Measurements from ENCODE around the gene ZNF624.
"Not testable (repeated sequence)": the region's sequence is repeated elsewhere in the genome, so short reads cannot be mapped to it uniquely, and the experiment has no call there.

Gene ZNF624

GRCh38 chr17:16653367-16654041 lies at the start of gene ZNF624:
Gene ZNF624 (minus strand): TSS chr17:16653850.
- DNase-seq, result peak; percentile 84 to 94

DNA sequence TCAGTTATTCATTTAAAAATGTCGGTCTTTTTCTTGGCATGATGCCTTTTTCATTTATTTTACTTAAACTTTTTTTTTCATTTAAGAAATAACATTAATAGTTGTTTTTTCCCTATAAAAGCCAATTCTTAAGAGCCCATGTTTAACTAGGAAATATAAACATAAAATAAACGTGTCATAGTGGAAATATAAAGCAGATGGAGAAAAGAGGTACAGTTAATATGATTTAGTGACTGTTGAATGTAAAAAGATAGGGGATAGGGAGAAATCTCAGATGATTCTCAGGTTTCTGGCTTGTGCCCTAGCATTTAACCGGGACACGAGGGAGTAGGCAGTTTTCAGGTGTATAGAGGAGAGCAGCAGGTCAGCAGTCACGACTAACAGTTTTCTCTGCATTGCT lies 44.0 kb upstream of the ZNF624 start:
- DNase-seq, result not testable (repeated sequence)

- DNase-seq, result not testable (repeated sequence)
Observed at GRCh38 chr17:16690447-16690846, 36.8 kb upstream of the ZNF624 start.

DNA sequence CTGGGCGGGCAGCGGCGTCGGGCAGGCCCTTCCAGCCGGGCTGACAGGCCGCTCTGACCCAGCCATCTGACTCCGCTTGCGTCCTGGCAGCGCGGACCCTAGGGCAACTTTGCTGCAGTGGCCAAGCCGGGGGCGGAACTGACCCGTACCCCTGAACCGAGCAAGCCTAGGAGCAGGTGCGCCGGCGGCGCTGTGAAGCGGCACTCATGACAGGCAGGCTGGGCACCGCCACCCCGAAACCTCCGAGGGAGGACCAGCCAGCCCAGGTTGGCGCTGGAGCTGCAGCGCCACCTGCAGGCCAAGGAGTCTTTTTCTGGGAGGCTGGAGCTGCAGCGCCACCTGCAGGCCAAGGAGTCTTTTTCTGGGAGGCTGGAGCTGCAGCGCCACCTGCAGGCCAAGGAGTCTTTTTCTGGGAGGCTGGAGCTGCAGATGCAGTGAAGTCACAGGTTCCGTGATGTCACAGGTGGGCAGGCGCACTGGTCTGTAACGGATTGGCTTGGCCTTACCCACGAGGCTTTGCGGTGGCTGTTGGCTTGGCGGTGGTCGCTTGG lies 36.2 kb upstream of the ZNF624 start, which contains the start of gene CCDC144A:
Gene CCDC144A, plus strand, starts transcription at position 511 of the 551 bp plus-strand sequence. CDS start 160 bp downstream, outside the sequence.
- not testable (repeated sequence) for DNase-seq

- not testable (repeated sequence) for DNase-seq
Observed at GRCh38 chr17:16687151-16687550, 33.5 kb upstream of the ZNF624 start.

DNA sequence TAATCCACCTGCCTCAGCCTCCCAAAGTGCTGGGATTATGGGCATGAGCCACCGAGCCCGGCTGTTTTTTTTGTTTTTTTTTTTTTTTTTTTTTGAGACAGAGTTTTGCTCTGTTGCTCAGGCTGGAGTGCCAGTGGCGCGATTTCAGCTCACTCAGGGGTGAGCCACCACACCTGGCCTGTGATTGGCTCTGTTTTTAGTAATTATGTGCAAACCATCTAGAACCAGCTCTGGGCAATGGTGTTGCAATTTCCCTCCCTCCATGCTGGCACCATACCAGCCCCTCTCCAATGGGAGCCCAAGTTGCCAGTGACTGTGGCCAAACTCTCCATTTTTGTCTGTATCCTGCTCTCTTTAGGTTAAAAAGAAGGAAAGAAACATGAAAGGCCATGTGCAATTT lies 32.4 kb upstream of the ZNF624 start:
- not testable (repeated sequence) for DNase-seq

- DNase-seq, result not testable (repeated sequence)
Observed at GRCh38 chr17:16683290-16684138, 29.9 kb upstream of the ZNF624 start.

GRCh38 chr17:16676676-16677268 lies 23.1 kb upstream of the ZNF624 start:
- DNase-seq, result no peak

DNA sequence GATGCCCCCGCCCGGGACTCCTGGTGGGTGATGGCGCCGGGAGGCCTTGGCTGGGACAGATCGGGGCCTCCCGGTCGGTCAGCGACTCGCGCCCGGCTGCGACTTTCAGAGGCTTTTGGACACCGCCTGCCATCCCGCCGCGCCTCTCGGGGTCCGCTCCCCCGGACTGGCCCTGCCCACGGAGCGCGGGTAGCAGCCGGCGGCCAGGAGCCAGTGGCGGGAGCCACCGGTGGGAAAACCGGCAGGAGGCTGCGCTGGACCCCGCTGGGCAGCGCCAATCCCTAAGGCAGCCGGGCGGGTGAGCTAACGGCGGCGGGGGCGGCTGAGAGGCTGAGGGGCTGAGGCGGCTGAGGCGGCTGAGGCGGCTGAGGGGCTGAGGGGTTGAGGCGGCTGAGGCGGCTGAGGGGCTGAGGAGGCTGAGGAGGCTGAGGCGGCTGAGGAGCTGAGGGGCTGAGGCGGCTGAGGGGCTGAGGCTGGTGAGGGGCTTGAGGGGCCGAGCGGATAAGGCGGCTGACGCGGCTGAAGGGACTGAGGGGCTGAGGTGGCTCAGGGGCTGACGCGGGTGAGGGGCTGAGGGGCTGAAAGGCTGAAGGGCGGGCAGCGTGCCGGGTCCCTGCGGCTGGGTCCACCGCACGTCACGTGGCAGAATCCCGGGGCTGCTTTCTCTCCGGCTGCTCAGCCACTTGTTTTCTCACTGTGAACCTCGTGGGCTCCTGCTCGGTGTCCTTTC lies 13.4 kb upstream of the ZNF624 start:
- not testable (repeated sequence) for DNase-seq

DNA sequence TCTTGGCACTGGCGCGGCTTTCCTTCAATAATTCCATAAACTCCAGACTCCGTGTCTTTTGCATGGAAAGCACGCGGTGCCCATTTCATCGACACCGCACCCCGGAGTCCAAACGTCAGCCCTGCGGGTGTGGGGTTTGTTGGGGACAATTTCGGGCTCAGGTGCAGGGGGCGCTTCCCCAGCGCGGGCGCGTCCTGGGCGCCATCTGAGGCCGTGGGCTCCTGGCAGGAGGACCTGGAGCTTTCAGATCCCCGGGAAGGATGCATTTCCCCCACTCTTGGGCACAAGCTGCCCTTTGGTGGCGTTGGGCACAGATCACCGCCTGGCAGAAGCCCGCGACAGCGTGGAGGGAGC lies 12.9 kb upstream of the ZNF624 start:
- not testable (repeated sequence) for DNase-seq

DNA sequence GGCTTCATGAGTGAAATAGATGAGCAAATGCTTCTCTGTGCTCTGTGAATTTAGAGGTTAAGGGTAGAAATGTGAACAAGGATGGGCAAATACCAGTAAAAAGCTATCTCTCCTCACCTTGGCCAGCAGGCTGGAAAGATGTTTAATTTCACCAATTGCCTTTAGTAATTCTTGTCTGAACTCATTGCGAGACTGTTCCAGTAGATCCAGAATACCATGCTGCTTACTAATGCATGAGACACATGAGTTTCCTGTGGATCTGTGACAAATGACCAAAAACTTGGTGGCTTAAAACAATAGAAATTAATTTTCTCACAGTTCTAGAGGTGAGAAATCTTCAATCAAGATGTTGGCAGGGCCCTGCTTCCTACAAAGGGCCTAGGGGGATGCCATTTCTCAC lies 9.3 kb upstream of the ZNF624 start:
- no peak for DNase-seq

- DNase-seq, result no peak
Observed at GRCh38 chr17:16661217-16661616, 7.6 kb upstream of the ZNF624 start.

- DNase-seq, result peak; percentile 9 to 34
Observed at GRCh38 chr17:16652847-16653366, 743 bp downstream of the ZNF624 start.

DNA sequence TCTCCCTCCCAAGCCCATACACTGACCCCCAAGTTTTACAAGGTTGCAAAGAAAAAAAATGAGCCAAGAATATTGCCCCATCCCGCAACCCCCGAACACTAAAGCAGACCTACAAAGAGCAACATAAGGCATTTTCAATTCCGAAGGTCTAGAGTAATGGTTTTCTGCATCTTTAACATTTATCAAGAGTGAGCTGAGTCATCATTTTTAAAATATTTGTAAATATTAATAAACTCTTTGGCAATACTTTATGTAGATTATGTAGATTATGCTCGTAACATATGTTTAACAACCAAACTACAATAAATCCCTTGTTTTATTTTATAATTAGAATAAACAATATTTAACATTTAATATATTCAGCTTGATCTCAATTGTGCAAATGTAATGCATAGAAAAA lies 1.4 kb downstream of the ZNF624 start:
- DNase-seq, result no peak

GRCh38 chr17:16649585-16649984 lies 4.1 kb downstream of the ZNF624 start:
- DNase-seq, result no peak

DNA sequence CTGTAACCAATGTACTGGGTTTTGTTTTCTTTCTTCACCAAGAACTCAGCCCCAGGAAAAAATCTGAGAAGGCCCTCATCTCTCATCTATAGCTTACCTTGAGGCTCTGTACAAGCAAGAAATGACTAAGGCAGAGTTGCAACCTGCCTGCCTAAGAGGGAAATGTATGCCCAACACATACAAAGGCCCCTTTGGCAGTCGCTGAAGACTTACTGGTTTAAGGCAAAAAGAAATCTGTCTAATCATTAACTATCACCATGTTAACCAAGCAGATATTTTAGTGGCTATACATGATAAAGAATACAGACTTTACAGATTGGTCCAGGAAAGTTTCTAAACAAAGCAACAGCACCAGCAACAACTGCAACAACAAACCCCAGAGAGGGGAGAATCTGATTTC lies 14.2 kb downstream of the ZNF624 start:
- DNase-seq, result no peak

GRCh38 chr17:16623282-16623681 lies 30.4 kb downstream of the ZNF624 start:
- no peak for DNase-seq

DNA sequence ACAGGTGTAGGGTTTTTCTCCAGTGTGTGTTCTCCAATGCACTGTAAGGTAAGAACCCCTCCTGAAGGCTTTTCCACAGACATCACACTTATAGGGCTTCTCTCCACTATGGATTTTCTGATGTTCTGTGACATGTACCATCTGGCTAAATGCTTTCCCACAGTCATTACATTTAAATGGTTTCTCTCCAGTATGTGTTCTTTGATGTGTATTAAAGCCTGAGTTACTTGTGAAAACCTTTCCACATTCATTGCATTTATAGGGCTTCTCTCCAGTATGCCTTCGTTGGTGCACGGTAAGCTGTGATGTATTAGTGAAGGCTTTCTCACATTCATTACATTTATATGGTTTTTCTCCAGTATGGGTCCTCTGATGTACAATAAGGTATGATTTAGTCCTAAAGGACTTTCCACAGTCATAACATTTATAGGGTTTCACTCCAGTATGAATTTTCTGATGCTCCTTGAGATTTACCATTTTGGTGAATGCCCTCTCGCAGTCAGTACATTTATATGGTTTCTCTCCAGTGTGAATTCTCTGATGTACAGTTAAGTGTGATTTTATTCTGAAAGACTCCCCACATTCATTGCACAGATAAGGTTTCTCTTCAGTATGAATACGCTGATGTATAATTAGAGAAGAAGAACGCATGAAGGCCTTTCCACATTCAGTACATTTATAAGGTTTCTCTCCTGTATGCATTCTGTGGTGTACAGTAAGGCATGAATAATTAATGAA lies 30.9 kb downstream of the ZNF624 start:
- no peak for DNase-seq

DNA sequence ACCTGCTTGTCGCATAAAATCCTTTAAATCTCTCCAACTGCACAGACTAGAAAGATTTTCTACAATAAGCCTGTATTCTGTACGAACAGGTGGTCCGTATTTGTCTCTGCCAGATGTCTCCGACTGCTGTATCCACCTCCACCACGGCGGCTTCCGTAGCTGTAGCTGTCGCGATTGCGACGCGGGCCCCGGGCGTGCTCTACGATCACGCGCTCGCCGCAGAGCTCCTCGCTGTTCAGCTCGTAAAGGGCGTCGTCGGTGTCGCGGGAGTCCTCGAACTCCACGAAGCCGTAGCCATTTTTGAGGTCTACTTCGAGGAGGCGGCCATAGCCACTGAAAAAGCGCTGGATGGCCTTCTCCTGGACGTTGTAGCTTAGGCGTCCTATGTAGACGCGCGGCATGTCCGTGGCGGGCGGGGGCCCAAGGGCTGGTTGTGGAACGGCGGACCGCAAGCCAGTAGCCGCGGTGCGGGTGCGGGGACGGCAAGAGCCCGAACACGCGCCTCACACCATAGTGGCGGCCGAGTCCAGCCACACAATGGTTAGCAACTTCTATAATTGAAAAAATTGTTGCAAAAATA lies 36.1 kb downstream of the ZNF624 start:
- DNase-seq, result no peak

- no peak for DNase-seq
Observed at GRCh38 chr17:16599537-16599936, 54.1 kb downstream of the ZNF624 start.
